Suprapubic skin (tissue), 4 donors: ENCODE data around the gene FBXL13.
"Not testable (repeated sequence)": the region's sequence is repeated elsewhere in the genome, so short reads cannot be mapped to it uniquely, and the experiment has no call there.

Experiments
- CTCF ChIP-seq, 2 donors: fragments of 200-600 bp in 1 of 2; fragments of 450-650 bp in 1 of 2; sonication (generic) in 1 of 2; IDR thresholded peaks; one replicate each; pipeline ENCODE4 v1.5.1; 2016 to 2019; ENCODE audit warnings: antibody characterized with exemption in 2 of 2, mild to moderate bottlenecking in 1 of 2, moderate library complexity in 1 of 2
- EP300 ChIP-seq: sonication (generic); formaldehyde crosslinking; IDR thresholded peaks from one replicate; pipeline ENCODE4 v1.6.1; 2017; ENCODE audit warnings: antibody characterized with exemption
- POLR2A ChIP-seq, 2 donors: fragments of 450-650 bp; IDR thresholded peaks; one replicate each; pipeline ENCODE4 v1.6.1; 2017; ENCODE audit warnings: antibody characterized with exemption in 2 of 2, mild to moderate bottlenecking in 2 of 2, moderate library complexity in 2 of 2
- POLR2AphosphoS5 ChIP-seq, 3 donors: sonication (generic); formaldehyde crosslinking; IDR thresholded peaks; one replicate each; pipeline ENCODE4 v1.6.1; 2017; ENCODE audit warnings: antibody characterized with exemption in 3 of 3

DNA sequence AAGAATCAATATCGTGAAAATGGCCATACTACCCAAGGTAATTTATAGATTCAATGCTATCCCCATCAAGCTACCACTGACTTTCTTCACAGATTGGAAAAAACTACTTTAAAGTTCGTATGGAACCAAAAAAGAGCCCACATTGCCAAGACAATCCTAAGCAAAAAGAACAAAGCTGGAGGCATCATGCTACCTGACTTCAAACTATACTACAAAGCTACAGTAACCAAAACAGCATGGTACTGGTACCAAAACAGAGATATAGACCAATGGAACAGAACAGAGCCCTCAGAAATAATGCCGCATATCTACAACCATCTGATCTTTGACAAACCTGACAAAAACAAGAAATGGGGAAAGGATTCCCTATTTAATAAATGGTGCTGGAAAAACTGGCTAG, 53.7 kb downstream of the FBXL13 start:
- not testable (repeated sequence) for TF ChIP-seq POLR2A (IDR thresholded peaks at IDR 0.05); CTCF (IDR thresholded peaks at IDR 0.05); EP300; POLR2AphosphoS5 (IDR thresholded peaks at IDR 0.05)
